Keratinocyte (primary cell): ENCODE results near the gene KCNC4. TPM values are rescaled to one million over a fixed set of nuclear protein-coding genes. Genes with fewer than 3 reads are reported as not detected.

ENCODE experiments used
- DNase-seq: peaks from one replicate; pipeline ENCODE4 v3.0.0-alpha.2; 2011; ENCODE audit warnings: low read depth, missing footprints, low spot score
- FAIRE-seq: peaks from 2 replicates; lab custom pipeline; 2011; peaks lifted over from hg19 to GRCh38; lab: Jason Lieb, UNC
- H2AFZ ChIP-seq: 2 replicates; pipeline ENCODE4 v1.6.0; 2012; ENCODE audit warnings: low read length, control low read depth, inconsistent platforms; ENCODE audit not compliant: control insufficient read depth
- H3K27ac ChIP-seq: 2 replicates; pipeline ENCODE4 v1.5.1; 2011; ENCODE audit warnings: low read length; ENCODE audit not compliant: control insufficient read depth, insufficient read depth
- H3K27me3 ChIP-seq: 3 replicates; pipeline ENCODE4 v1.6.0; 2011; ENCODE audit warnings: low read length; ENCODE audit not compliant: control insufficient read depth, insufficient read depth; ENCODE audit errors: extremely low read depth
- H3K36me3 ChIP-seq, 2 experiments: 2 replicates in 1 of 2; 3 replicates in 1 of 2; pipeline ENCODE4 v1.5.1; 2011; ENCODE audit warnings: low read length in 2 of 2, mild to moderate bottlenecking in 1 of 2; ENCODE audit not compliant: control insufficient read depth in 2 of 2, insufficient read depth in 2 of 2; ENCODE audit errors: extremely low read depth in 1 of 2
- H3K4me1 ChIP-seq: 3 replicates; pipeline ENCODE4 v1.5.1; 2011; ENCODE audit warnings: low read length; ENCODE audit not compliant: control insufficient read depth, insufficient read depth; ENCODE audit errors: extremely low read depth
- H3K4me2 ChIP-seq: 3 replicates; pipeline ENCODE4 v1.6.0; 2011; ENCODE audit warnings: low read depth, low read length; ENCODE audit not compliant: control insufficient read depth, insufficient read depth; ENCODE audit errors: extremely low read depth
- H3K4me3 ChIP-seq, 3 experiments: fragments of 200-600 bp in 1 of 3; sonication (generic) in 1 of 3; 2 replicates in 2 of 3; 3 replicates in 1 of 3; pipeline ENCODE4 v1.5.1; 2011 to 2016; ENCODE audit warnings: low read length in 3 of 3, mild to moderate bottlenecking in 3 of 3, control low read depth in 2 of 3, inconsistent platforms in 1 of 3, low read depth in 1 of 3, mixed read lengths in 1 of 3, mixed run types in 1 of 3, moderate library complexity in 1 of 3; ENCODE audit not compliant: control insufficient read depth in 2 of 3, insufficient read depth in 2 of 3; ENCODE audit errors: extremely low read depth in 1 of 3
- H3K79me2 ChIP-seq: 2 replicates; pipeline ENCODE4 v1.6.0; 2012; ENCODE audit warnings: low read length; ENCODE audit not compliant: control insufficient read depth, insufficient read depth
- H3K9ac ChIP-seq: 3 replicates; pipeline ENCODE4 v1.6.0; 2011; ENCODE audit warnings: low read length; ENCODE audit not compliant: control insufficient read depth, insufficient read depth; ENCODE audit errors: extremely low read depth
- H3K9me1 ChIP-seq: 3 replicates; pipeline ENCODE4 v1.6.0; 2011; ENCODE audit warnings: low read length; ENCODE audit not compliant: control insufficient read depth, insufficient read depth; ENCODE audit errors: extremely low read depth
- H3K9me3 ChIP-seq: 2 replicates; pipeline ENCODE4 v1.5.1; 2012; ENCODE audit warnings: low read depth, low read length; ENCODE audit not compliant: control insufficient read depth
- H4K20me1 ChIP-seq: 3 replicates; pipeline ENCODE4 v1.6.0; 2011; ENCODE audit warnings: low read length; ENCODE audit not compliant: control insufficient read depth, insufficient read depth; ENCODE audit errors: extremely low read depth
- CTCF ChIP-seq, 3 experiments: IDR thresholded peaks in 1 of 3; conservative IDR thresholded peaks in 1 of 3; optimal IDR thresholded peaks in 1 of 3; 2 replicates in 2 of 3; 3 replicates in 1 of 3; pipeline versions ENCODE3 to v1.5.1; 2011; ENCODE audit warnings: low read length in 3 of 3, mild to moderate bottlenecking in 3 of 3, moderate library complexity in 2 of 3, control low read depth in 1 of 3, inconsistent platforms in 1 of 3; ENCODE audit not compliant: insufficient read depth in 2 of 3; ENCODE audit errors: extremely low read depth in 1 of 3
- EZH2 ChIP-seq: IDR thresholded peaks from one replicate; pipeline ENCODE4 v1.6.1; 2012; ENCODE audit warnings: inconsistent platforms, mild to moderate bottlenecking, low read length, moderate library complexity
- dilution Hi-C: fragments of 300-500 bp; cut with MboI; formaldehyde crosslinking; loops from one replicate; pipeline ENCODE4 v1.7.0; 2020; ENCODE audit warnings: low sequenced_read_pairs; ENCODE audit not compliant: extremely low pct_ligation_motif_present
- polyA plus RNA-seq, 5 experiments: library from polyadenylated mRNA; depleted of rRNA in 3 of 5; stranded (reverse) in 3 of 5; stranded (forward) in 1 of 5; unstranded in 1 of 5; fragments of >200 nt; gene quantifications; 1 replicate in 1 of 5; 2 replicates in 3 of 5; 3 replicates in 1 of 5; pipeline versions ENCODE4 v1.2.1 to v1.2.3, GENCODE V29; 2011 to 2012; ENCODE audit warnings: missing spikeins in 2 of 5, low read depth in 1 of 5, low replicate concordance in 1 of 5

KCNC4 gene
- polyA plus RNA-seq, 1 donor (not counting 4 experiments of a cell fraction or from before 2014, with no cell fraction given) = 1.3 TPM

GRCh38 chr1:110163591-110163990 is 46.5 kb upstream of the KCNC4 start:
- no peak for TF ChIP-seq CTCF (optimal IDR thresholded peaks at IDR 0.05 in 1 of 3, IDR thresholded peaks at IDR 0.05 in 1 of 3, conservative IDR thresholded peaks at IDR 0.05 in 1 of 3; ENCODE audit: extremely low read depth in 1 of 3, insufficient read depth in 2 of 3, low read length in 3 of 3)
- no peak for TF ChIP-seq EZH2
- Histone ChIP-seq H3K4me2 (no peak overlapping the region), H4K20me1 (no peaks in the 10 kb centered on the region), H3K9ac (no peak overlapping the region), H3K79me2 (no peaks in the 10 kb centered on the region), H2AFZ (no peak overlapping the region), H3K4me3 (no peak overlapping the region), H3K9me3 (no peaks in the 10 kb centered on the region), H3K4me1 (no peaks in the 10 kb centered on the region), H3K27ac (no peak overlapping the region), H3K9me1 (no peaks in the 10 kb centered on the region), H3K36me3 (no peaks in the 10 kb centered on the region), H3K27me3 (no peaks in the 10 kb centered on the region)
- DNase-seq (no peak), FAIRE-seq (no peak)
- dilution Hi-C loops = no loop called here

GRCh38 chr1:110164725-110165350 is 45.3 kb upstream of the KCNC4 start:
- H3K9me1 ChIP-seq = no peaks in the 10 kb centered on the region
- H3K4me2 ChIP-seq = no peak overlapping the region
- H4K20me1 ChIP-seq = no peaks in the 10 kb centered on the region
- H3K9me3 ChIP-seq = no peaks in the 10 kb centered on the region
- no peaks in the 10 kb centered on the region for H3K4me1 ChIP-seq
- TF ChIP-seq EZH2 (no peak), CTCF (optimal IDR thresholded peaks at IDR 0.05 in 1 of 3, IDR thresholded peaks at IDR 0.05 in 1 of 3, conservative IDR thresholded peaks at IDR 0.05 in 1 of 3; ENCODE audit: extremely low read depth in 1 of 3, insufficient read depth in 2 of 3, low read length in 3 of 3) (no peak)
- H3K4me3 ChIP-seq = no peak overlapping the region
- no peak overlapping the region for H2AFZ ChIP-seq
- H3K79me2 ChIP-seq = no peaks in the 10 kb centered on the region
- DNase-seq (no peak), FAIRE-seq (no peak)
- dilution Hi-C loops = no loop called here
- no peak overlapping the region for H3K27ac ChIP-seq
- no peak overlapping the region for H3K9ac ChIP-seq
- H3K36me3 ChIP-seq = no peaks in the 10 kb centered on the region
- H3K27me3 ChIP-seq = no peaks in the 10 kb centered on the region
